ENCODE measurements around the gene POMT2.
"Not testable (repeated sequence)": the region's sequence is repeated elsewhere in the genome, so short reads cannot be mapped to it uniquely, and the experiment has no call there.

Gene POMT2

DNA sequence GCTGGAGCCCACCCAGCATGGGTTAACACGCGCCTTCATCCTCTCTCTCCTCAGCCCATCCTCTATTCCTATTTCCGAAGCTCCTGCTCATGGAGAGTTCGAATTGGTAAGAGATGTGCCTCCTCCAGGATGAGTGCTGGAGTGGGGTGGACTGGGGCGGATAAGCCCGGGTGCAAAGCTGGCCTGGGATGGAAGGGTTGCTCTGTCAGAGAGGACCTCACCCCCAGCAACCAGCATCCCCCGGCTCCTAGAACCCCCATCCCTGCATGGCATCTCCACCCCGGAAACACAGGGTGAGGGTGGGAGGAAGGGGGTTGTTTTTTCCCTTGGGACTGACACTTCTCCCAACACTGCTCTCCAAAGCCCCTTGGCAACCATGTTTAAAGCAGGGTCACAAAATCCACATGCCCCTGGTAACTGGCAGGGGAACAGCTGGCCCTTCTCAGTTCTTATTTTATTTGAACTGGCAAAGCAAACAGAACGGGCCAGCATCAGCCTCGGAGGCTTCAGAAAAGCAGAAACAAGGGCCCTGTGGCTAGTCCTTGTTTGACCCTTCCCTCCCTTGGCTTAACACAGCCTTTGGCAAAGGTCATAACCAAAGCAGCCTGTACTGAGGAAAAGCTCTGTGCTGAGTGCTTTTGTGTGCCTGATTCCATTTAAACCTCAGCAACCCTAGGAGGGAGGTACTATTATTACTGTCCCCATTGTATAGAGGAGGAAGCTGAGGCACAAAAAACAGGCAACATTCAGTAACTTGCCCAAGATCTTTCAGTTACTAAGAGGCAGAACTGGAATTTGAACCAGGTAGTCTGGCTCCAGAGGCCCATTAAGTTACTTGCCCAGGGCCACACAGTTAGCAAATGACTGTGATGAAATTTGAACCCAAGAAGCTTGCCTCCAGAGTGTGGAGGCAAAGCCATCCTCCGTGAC is 4.4 kb upstream of the POMT2 start:
- FAIRE-seq, result no peak

DNA sequence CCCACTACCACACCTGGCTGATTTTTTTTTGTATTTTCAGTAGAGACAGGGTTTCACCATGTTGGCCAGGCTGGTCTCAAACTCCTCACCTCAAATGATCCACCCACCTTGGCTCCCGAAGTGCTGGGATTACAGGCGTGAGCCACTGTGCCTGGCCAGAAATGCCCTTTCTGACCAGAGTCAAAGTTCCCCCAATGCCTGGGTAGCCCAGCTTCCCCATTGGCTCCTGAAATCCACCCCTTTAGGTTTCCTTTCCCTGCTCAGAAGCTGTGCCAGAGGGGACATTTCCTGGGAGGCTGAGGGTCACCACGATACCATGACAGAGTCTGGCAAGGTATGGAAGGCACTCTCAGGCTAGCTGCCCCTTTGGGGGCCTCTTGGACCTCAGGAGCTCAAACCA is 3.6 kb upstream of the POMT2 start:
- no peak for FAIRE-seq

DNA sequence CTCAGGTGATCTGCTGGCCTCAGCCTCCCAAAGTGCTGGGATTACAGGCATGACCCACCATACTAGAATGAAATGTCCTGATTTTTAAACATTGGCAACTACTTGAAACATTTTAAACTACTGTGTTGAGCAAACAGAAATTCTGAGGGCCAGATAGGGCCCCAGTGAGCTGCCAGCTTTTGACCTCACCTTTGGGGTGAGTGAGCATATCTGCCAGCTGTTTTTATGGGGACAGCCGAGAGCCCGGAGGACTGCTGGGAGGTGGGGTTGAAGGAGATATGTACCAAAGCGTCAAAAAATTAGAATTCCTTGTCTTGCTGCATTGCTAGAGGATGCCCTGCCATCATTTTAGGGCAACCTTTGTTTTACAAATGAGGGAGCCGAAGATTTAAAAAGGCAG is 2.9 kb upstream of the POMT2 start:
- no peak for FAIRE-seq

DNA sequence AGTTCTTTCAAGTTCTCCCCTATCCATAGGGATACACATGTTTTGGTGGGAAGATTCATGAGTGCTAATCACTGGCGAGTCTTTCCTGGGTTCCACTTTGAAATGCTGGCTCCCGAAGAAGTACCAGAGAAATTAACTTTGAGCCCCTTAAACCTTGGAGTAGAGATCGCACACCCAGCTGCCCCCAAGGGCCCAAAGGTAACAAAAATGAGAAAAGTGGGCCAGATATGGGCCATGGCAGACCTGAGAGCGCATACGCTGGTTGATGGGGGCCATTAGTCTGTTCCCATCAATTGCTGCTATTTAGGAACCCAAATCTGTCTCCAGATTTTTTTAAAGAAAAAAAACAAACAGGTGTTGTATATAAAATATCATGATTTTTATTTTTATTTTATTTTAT is 2.3 kb upstream of the POMT2 start:
- FAIRE-seq, result no peak

DNA sequence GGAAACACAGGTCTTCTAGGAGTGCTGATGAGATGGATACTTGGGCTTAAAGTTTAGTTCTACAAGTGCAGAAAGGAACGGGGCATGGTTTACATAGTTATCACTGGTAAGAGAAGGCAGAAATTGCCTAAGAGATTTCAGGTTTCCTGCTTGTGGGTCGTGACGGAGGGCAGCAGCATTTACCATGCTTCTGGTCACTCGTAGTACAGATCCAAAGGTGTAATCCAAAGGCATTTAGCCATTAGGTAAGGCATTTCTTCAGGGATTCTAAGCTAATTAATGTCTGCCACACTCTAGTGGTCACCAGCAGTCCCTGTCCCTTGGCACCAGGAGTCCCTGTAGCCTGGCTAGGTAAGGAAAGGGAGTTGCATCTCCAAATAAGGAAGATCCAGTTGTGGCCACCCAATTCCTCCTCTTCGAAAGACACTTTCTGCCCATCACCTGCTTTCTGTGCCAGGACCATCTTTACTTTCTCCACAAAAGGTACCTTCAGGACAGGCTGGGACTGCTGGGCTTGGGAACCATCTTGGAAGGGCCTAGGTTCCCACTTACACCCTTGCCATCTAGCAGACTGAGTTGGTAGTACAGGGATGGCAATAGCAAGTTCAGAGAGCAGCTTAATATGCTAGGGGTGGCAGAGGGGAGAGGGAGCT is 1.7 kb upstream of the POMT2 start:
- no peak for FAIRE-seq

DNA sequence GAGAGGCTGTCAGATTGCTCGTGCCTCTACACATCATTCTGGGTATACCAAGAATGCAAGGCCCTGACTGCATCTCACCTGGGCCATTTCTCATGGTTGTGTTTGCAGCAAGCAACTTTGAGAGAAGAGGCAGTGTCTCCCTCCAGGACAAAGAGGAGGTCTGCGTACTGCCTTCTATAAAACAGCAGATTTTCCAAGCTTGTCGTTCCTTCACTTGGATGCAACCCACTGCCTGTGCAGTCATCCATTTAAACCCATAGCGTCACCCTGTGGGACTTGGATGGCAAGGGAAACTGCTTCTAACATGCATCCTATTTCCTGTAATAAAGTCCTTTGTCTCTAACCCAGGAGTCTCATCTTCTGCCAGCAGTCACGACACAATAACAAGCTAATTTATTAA is 1.3 kb downstream of the POMT2 start:
- FAIRE-seq, result no peak

DNA sequence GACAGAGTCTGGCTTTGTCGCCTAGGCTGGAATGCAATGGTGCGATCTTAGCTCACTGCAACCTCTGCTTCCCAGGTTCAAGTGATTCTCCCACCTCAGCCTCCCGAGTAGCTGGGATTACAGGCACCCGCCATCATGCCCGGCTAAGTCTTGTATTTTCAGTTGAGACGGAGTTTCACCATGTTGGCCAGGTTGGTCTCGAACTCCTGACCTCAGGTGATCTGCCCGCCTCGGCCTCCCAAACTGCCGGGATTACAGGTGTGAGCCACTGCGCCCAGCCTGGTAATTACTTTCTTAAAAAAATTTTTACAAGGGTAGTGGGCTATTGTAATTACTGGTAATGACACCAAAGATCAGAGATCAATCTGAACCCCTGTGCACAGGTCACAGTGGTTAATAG is 1.9 kb downstream of the POMT2 start:
- FAIRE-seq, result not testable (repeated sequence)

DNA sequence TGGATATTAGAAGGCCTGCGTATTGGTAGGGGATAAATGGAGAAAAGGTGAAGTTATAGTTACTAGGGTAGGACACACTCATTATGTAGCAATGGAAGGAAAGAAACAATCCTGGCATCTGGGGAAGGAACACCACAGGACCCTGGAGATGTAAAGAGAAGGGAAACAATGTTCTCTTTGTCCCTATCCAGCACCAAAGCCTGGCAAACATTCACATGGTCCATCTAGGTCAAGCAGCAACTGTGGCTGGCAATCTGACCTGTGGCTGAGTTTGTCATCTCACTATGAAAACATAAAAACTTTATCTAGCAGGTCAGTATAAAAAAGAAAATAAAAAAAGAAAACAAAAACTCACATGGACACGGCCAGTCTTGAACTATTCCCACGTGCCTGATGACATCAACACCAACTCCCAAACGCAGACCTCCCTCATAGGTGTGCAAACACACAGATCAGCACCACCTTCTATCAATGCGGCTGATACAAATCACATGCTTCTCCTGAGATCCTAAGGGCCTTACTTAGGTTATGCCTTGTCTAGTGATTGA is 2.6 kb downstream of the POMT2 start:
- FAIRE-seq, result no peak

DNA sequence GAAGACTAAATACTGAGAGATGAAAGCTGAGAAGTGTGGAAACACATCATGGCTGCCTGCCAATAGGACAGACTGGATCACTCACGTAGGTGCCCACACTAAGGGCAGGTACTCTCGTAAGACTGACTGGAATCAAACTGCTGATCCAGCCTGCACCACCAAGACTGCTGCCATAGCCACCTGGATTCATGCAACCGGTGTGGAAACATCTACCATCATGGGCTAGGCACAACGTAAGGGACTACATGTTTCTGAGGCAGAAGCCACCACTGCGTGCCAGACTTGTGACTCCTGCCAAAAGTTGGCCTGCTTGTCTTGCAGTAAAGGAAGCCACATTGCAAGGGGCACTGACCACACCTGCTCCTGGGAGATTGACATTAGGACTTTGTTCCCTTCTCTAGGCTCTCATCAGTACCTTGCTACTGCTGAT is 3.8 kb downstream of the POMT2 start:
- FAIRE-seq, result no peak

DNA sequence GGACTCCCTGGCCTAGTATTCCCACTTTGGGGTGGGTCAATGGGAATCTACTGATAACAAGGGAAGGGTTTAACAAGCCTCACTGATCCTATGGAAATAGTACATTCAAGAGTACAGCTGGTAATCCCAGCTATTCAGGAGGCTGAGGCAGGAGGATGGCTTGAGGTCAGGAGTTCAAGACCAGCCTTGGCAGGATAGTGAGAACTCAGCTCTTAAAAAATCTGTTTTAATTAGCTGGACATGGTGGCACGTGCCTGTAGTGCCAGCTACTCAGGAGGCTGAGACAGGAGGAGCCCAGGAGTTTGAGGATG is 4.5 kb downstream of the POMT2 start:
- FAIRE-seq, result no peak

DNA sequence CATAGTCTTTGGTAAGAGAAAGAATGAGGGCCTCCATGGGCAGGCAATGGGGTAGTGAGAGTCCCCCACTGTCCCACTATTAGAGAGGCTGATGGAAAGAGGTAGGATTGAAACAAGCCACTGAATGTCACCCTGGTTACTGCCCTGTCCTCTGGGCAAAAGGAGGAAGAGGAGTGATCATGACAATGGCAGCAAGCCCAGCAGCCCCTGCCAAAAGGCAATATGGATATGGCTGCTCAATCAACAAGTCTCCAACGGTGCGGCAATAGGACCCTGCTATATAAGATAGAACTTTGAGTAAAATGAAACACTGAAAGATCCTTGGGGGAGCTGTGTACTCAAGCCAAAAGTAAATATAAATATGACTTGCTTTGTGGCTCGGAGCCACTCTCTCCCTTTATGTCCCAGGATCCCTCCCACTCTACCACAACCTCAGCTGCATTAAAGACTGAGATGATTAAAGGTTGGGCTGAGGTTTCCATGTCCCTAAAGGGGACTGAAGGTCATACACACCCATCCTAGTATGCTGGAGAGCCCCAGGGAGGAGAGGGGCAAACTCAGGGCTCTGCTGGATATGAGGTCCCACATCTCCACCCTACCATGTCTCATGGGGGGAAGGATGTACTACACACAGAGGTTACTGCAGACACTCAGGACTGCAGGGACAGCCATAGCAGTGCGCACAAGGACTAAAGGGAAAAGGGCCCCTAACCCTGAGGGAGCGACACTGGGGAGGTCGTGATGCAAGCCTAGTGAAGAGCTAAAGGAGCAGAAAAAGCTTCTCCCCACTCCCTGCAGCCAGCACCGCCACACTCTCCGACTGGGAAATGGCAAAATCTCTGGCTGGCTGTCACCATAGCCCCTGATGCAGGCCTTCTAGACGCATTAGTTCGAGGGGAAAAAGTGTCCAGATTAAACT is 5.9 kb downstream of the POMT2 start:
- no peak for FAIRE-seq

DNA sequence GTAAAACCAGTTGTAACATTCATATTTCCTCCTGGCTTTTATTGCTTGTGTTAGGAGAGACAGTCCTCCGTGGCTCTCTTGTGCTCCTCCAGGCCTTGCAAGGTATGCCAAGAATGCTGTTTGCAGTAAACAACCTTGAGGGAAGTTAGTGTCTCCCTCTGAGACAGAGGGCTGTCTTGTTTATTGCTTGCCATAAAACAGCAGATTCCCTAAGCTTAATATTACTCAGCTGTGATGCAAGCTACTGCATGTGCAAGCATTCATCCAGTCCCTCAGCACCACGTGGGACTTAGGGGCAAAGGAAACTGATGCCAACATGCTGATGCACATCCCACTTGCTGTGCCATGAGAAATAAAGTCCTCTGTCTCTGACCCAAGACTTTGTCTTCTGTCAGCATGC is 6.6 kb downstream of the POMT2 start:
- FAIRE-seq, result no peak

DNA sequence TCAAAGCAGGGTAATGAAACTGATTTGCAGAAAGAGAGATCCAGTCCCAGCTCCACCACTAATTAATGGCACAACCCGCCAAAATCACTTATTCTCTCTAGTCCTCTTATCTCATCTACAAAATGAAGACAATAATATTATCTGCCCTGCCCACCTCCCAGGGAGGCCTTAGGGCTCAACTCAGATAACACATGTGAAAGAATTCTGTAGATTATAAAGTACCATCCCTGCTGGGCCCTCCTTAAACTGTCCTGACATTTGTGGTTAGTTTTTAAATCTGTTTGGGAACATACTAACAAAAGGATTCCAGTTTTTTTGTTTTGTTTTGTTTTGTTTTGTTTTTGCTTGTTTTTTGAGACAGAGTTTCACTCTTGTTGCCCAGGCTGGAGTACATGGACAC is 7.3 kb downstream of the POMT2 start:
- FAIRE-seq, result no peak

DNA sequence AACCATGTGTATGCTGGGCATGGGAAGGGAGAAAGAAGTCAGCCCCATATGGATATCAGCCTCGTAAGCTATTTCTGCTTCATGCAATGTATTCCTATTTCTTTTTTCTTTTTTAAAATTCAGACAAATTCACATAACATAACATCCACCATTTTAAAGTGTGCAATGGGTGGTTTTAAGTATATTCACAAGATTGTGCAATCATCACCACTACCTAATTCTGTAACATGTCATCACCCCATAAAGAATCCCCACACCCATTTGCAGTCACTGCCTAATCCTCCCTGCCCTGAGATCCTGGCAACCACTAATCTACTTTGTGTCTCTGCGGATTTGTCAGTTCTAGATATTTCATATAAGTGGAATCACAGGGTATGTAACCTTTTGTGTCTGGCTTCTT is 9.5 kb downstream of the POMT2 start:
- FAIRE-seq, result no peak

DNA sequence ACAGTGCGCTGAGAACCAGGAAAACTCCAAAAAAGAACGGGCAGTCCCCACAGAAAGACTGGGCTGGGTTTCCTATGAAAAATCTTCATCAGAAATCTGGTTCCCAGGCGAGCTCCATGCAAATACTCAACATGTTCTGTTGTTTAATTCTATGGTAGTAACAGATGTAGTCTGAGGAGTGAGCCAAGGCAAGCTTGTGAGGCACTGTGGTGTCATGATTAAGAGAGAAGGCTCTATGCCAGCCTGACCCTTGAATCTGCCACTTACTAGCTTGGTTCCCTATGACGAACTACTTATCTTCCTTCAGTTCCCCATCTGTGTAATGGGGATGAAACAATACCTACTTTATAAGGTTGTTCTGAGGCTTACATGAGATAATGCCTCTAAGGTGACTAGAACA is 10.7 kb downstream of the POMT2 start:
- FAIRE-seq, result no peak

DNA sequence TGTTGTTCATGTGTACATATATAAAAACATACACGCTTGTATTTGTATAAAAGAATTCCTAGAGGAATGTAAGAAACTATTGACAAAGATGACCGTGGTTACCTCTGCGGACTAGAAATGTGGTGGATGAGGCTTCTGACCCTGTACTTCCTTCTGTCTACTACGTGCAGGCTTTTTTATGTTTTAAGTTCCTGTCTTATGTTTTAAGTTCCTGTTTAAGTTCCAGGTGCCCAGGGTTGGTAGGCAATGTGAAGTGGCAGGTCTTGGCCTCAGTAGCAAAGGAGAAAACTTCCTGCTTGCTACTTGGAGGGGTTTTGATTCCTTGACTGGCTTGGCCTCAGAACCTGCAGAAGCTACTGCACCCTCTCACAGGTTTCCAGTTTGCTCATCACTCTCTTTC is 11.6 kb downstream of the POMT2 start:
- no peak for FAIRE-seq

DNA sequence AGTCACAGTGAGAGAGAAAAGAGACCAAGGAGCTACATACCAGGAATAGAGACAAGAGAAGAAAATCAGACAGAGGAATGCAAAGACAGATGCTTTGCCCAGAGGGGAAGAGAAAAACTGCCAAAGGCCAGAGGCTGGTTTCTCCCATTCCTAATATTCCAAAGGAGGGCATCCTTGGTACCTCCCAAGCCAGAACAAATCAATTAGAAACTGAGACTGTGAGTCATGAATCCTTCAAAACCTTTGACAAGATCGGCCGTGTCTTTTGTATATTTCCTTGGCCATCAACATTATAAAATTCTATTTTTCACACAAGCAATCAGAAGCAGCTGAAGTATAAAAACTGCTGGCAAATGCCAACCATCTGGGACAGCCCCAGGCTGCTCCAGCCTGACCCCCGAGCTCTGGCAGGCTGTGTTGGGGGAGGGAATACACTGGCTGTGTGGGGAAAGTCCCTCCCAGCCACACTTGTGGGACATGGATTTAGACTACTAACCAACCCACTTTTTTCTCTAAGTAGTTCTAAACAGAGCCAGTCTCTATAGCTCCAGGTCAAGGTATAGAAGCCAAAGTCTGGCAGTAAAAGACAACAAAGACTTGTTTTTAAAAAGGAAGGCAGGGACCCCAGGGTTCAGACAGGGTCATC is 13.7 kb downstream of the POMT2 start:
- no peak for FAIRE-seq

DNA sequence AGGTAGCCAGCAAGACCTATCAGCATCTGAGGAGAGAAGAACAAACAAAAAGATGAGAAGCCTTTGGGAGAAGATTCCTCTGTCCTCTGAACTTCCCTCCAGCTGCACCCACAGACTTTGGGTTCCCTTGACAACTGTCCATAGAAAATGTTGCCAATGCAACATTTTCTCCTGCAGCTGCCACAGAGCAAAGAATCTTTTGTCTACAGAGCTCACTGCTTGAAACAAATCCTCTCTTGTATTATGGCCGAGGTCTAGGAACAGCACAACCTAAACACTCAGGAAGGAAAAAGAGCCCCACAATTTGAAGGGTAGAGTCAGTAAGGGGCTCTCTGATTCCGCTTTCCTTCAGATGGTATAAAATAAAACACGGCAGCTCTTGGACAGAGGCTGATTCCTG is 14.3 kb downstream of the POMT2 start:
- no peak for FAIRE-seq

DNA sequence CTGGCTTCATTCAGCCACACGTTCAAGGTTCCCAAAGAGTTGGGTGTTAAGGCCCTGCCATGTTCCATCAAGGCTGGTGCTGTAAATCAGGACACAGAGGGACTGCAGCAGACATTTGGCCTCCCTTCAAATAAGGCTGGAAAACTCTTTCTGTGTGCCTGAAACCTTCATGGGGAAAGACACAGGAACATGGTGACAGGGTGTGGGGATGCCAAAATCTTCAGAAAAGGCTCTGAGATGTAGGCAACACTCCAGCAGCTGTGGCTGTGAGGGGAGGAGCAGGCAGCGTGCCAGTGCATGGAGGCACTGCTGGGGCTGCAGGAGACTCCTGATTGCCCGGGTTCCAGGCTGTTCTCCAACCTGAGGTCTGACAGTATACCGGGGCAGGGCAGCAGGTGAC is 15.0 kb downstream of the POMT2 start:
- FAIRE-seq, result no peak

DNA sequence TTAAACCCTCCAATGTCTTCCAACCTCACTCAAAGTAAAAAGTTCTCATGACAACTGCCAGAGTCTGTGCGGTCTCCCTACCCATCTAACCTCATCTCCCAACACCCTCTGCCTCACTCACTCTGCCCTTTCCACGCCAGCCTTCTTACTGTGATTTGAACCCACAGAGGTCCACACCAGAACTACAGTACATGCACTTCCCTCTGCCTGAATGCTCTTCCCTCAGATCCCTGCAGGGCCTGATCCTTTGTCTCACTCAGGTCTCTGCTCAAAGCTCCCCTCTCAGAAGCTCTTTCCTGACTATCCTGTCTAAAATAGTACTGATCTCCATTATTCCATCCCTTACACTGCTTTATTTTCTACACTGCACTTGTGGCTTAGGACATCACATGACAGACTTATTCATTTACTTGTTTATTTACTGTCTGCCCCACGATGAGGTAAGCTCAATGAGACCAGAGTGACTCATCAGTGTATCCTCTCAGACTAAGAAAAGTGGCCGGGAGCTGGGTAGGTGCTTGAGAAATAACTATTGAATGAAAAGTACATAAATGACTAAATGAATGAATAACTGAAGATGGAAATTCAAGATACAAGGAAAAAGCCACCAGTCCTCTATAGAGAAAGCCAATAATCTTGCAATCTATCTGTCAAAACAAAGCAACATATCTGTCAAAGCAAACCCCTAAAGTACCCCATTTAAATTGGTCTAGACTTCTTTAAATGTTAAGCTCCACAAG is 17.1 kb downstream of the POMT2 start:
- no peak for FAIRE-seq

DNA sequence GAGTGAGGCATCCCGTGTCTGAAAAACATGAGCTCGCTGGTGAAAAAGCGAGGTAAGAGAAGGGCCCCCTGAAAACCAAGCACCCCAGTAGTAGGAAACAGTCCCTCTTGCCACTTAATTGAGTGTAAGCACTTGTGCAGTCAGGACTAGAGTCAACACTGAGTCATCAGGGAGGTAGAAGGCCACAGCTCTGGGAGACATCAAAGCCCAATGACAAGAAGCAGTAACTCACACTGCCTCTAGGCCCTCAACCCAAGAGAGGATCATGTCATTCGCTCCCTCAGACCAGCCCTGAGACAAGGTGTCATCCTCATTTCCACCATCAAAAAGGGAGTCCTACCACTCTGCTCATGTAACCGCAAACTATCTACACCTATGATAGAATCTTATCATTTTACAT is 17.8 kb downstream of the POMT2 start:
- no peak for FAIRE-seq

DNA sequence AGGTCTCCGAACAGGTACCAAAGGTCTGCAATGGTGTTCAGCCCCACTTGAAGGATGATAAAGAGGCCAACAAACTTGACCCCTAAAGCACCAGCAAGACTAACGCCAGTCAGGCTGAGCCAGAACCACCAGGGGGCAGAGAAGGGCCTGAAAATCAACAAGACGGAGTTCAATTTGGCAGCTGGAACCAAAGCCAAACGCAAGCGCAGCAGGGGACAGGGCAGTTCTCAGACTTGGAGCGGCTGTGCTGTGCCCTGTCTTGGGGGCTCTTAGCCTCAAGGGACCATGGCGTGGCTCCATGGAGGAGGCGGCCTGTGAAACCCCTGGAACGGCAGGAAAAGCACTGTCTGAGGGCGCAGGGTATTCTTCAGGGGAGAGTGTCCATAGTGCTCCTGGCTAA is 19.6 kb downstream of the POMT2 start:
- no peak for FAIRE-seq

Measured in G401.6 (cell line).